ENCODE measurements around the gene MLYCD.

Gene MLYCD

GRCh38 chr16:83899978-83900377 lies 1.1 kb downstream of the MLYCD start:
- no peak for DNase-seq

DNA sequence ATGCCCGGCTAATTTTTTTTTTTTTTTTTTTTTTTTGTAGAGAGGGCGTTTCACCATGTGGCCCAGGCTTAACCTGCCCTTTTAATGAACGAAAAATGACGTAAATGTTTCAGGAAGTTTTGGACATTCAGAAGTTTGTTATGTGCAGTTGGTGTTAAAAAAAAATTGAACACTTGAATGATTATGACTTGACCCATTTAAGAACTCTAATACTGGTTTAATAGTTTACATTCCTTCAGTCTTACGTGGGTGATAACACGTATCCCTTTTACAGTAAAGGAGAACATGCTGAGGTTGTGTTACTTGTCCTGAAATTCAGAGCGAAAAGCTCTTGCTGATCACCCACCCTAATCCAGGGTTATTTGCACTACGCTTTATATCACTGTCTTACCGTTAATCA lies 1.7 kb downstream of the MLYCD start:
- no peak for DNase-seq

DNA sequence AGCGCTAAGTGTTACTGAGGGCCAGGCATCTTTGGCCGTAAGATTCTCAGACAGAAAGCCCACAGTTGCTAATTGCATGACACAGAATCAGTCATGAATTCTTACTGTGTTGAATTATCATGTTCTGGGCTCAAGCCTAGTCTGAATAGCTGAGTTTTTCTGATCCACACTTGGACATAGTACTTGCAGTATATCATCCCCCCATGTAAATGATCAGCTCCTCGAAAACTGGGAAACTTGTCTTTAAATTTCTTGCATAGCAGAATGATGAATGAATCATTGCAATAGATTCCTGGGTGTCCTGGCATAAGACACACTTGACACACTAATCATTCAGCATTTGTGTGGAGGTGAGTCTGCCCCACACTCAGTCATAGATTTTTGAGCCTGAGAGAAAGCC lies 2.2 kb downstream of the MLYCD start:
- DNase-seq: no peak

DNA sequence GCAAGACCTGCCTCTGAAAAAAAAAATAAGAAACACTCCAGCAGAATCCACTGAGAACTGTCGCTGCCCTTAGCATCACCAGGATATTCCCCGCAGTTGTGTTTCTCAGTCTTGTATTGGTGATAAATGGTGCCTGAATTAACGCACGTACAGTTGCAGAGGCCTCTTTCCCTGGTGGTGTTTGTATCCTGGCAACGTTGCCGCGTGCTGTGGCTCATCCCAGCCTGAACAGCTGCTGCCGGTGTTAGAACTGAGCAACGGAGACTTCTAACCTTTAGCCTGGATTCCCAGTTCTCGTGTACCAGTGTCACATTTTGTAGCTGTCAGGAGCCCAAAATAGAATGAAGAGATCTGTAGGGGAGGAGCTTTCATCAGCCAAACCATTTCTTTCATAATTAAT lies 4.8 kb downstream of the MLYCD start:
- DNase-seq: no peak

- DNase-seq: no peak
These were observed 7.8 kb downstream of the MLYCD start for GRCh38 chr16:83906683-83907082.

- no peak for DNase-seq
These were observed 8.2 kb downstream of the MLYCD start for GRCh38 chr16:83907111-83907510.

- no peak for DNase-seq
These were observed 8.8 kb downstream of the MLYCD start for GRCh38 chr16:83907631-83908250.

DNA sequence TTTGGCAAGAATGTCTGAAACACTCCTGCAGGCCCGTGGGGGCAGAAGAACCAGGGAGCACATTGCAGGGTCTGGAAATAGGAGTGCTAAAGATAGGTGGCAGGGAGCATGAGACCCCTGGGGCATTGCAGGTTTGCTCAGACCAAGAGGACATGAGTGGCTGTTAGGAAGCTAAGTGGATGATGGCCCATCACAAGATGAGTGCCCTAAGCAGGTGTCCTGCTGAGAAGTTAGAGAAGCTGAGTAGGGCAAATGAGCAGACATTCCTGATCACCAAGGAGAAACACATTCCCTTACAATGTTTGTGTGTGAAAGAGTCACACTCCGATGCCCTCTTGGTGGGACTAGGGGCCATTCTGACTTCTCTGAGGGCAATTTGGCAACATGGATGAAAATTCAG lies 9.9 kb downstream of the MLYCD start:
- no peak for DNase-seq

GRCh38 chr16:83911290-83911689 lies 12.4 kb downstream of the MLYCD start:
- no peak for DNase-seq

DNA sequence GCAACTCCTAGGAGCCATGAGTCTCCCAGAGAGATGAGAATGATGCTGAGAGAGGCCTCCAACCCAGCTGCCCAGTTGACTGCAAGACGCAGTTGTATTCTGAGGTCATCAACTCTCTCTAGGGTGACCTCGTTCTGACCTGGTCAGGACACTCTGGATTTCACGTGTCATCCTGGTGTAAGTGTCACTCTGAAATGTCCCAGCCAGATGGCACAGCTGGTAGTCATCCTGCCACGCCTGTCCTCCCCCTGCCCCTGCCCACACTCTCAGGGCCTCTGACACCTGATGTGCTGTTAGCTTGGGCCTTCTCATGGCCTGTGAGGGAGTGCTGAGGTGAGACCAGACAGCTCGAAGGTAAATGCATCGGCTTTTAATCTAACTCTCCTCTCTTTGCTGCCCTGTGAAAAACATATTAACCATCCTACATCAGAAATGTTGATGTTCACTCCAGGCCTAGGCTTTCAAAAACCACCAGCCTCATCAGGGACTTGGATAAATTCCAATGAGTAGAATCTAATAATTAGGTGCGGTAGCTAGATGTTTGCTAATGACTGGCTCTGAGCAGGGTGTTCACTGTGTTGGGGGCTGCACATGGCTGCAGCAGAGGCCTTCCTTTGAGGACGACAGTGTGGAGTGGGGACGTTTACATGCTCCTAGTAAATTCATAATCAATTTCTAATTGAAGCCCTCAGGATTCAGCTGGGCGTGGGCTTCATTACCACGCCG lies 13.8 kb downstream of the MLYCD start:
- no peak for DNase-seq

DNA sequence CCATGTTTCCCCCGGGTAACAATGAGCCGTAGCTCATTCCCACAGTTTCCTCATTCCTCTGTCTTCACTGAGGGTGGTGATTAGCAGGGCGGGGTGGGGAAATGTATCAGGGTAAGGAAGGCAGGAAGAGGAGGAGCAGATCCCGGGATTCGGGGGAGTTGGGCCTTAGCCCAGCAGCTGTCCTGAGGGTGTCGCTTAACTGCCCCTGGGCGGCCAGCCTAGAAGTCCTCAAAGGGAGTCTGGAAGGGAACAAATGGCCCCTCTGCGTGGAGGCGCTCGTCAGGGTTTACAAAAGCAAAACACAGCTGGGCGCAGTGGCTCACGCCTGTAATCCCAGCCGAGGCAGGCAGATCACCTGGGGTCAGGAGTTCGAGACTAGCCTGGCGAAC lies 14.3 kb downstream of the MLYCD start:
- DNase-seq: no peak

DNA sequence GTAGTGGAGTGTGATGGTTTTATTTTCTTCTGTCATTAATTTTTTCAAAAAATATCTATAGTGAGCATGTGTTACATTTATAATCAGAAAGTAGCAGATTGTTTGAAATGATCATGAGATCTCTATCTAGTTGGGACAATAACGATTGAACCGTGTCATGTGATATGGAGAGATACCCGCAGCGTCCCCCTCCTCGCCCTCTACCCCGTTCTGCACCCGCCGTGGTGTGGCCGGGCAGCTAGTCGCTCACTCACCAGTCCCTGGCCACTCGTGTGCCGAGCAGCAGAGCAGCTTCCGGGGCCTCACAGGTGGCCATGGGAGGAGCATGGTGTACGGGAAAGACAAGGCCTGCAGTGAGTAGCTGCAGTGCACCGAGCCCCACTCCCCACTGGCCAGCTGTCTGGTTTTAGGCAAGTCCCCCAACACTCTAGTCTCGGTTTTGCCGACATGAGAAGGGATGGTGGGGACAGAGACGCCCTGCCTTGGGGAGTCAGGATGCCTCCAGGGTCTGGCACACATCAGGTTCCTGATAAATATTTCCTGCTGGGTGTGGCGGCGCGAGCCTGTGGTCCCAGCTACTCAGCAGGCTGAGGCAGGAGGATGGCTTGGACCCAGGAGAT lies 15.3 kb downstream of the MLYCD start:
- no peak for DNase-seq

GRCh38 chr16:83915081-83915480 lies 16.2 kb downstream of the MLYCD start:
- DNase-seq: no peak

DNA sequence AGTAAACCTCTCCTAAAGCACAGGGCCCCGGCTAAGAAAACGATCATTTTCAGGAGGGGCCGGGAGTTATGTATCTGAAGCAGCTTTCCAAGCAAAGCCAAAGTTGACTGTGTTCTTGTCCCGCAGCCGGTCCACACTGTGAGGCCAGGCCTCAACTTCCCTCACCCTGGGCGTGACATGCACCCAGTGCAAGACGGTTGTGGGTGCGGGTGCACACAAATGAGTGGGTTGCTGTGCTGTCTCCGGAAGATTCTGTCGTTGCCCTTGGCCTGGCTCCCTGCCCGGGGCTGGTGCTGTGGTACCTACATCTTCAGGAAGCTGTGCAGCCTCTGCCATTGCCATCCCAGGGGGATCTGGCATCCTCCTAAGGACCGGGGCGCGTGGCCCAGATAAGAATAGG lies 16.6 kb downstream of the MLYCD start:
- no peak for DNase-seq

DNA sequence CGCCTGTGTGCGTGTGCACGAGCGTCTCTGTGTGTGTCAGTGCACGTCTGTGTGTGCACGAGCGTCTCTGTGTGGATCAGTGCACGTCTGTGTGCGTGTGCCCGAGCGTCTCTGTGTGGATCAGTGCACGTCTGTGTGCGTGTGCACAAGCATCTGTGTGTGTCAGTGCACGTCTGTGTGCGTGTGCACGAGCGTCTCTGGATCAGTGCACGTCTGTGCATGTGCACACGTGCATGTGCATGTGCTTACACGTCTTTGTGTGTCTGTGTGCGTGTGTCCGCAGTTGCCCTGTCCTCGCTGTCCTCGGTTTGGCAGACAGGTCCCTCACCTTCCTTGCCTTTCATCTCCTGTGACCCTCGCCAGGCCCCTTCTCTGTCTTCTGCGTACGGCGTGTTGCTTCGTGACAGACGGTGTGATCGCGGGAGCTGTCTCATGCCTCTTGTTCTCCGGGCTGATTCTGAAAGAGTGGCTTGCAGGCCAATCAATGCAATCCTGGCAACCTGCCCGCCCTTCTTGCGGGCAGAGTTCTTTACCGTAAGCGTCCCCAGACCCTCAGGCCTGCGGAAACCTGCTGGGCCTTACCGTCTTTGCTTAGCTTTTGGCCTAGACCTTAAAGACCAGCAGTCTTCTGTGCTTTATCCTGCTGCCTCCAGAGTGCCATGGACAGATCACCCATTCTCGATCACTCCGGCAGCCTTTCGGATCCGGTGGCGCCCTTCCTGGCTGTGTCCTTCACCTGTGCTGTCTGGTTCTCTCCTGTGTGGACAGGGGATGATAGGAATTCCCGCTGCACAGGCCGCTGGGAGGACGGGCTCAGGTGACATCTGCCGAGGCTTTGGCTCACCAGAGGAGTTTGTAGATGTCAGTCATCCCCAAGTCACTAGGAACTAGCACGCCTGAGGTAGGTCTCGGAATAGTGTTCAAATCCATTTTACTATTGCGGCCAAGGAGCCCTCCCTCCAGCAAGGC lies 18.5 kb downstream of the MLYCD start:
- DNase-seq: no peak

GRCh38 chr16:83920894-83921491 lies 22.1 kb downstream of the MLYCD start:
- DNase-seq: no peak

DNA sequence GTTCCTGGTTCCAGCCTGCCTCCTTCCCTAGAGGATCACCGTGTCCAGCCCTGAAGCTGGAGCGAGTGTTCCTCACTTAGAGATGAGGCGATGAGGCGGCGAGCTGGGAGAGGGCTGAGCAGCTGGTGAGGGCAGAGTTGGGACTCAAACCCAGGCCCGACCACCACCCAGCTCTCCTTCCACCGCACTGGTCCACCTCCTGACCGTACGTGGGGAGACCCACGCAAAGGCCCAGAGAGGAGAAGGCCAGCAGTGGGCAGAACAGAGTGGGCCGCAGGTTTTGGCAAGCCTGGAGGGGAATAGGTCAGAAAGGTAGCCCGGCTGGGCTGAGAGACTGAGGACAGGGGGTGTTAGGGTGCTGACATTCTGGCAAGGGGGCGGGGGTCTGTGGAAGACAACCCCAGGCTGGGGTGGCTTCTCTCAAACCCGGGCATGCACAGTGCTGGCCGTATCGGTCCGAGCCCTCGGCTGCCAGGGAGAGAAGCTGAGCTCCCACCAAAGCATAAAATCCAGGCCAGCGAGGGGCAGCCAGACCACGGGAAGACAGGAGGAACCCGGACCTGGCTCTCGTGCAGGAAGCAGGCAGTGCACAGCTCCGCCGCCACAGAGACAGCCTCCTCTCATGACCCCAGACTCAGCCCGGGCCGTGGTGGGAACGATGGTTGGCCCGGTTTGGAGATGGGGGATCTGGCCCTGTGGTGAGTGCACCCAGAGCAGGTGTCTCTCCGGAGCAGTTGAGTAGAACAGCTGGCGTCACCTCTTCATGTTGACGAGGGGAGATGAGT lies 24.9 kb downstream of the MLYCD start:
- no peak for DNase-seq

DNA sequence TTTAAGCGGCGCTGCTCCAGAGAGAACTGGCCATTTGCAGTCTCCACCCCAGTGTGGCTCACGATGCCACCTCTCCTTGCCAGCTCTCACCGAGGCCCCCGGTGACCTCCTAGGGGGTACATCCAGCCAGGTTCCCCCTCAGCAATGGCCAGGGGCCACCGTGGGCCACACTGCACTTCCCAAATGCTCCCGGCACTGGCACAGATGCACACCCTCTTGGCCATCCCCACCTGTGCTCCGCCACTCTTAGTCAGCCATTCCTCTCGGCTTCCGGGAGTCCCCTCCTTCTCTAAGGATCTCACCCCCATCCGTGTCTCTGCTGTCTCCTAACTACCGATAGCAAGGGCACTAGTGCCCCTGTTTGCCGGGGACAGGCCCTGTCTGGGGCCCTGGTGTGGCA lies 25.8 kb downstream of the MLYCD start:
- DNase-seq: no peak

- no peak for DNase-seq
These were observed 26.4 kb downstream of the MLYCD start for GRCh38 chr16:83925095-83925905.

GRCh38 chr16:83925957-83926725 lies 27.2 kb downstream of the MLYCD start:
- DNase-seq: no peak
